Activated naive CD4-positive, alpha-beta T cell treated with anti-CD3 and anti-CD28 coated beads, Interleukin-2, amount 50 U/mL, for 16 hours (primary cell): ENCODE results near the gene FBXW11.
"Not testable (repeated sequence)": the region's sequence is repeated elsewhere in the genome, so short reads cannot be mapped to it uniquely, and the experiment has no call there.

Source experiments
- DNase-seq: peaks from one replicate; pipeline ENCODE4 v3.0.0-alpha.2; 2020

The FBXW11 gene

GRCh38 chr5:171980792-171981191 is 25.6 kb downstream of the FBXW11 start:
- no peak for DNase-seq

DNA sequence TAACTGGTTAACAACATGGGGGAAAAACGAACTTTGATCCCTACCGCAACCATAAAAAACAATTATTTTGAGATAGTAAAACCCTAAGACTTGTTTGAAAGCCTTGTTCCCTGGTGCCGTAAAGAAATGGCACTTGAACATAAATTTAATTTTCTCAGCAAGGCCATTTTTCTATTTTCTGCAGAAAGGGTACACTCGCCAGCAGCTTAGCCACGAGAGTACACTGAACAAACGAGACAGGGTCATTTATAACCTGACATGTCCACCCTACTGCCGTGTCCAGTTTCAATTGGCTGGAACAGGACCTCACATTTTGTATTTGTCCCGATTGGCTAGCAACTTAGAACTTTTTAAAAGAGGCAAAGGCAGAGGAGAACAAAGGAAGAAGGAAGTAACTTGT is 26.8 kb downstream of the FBXW11 start:
- DNase-seq, result no peak

DNA sequence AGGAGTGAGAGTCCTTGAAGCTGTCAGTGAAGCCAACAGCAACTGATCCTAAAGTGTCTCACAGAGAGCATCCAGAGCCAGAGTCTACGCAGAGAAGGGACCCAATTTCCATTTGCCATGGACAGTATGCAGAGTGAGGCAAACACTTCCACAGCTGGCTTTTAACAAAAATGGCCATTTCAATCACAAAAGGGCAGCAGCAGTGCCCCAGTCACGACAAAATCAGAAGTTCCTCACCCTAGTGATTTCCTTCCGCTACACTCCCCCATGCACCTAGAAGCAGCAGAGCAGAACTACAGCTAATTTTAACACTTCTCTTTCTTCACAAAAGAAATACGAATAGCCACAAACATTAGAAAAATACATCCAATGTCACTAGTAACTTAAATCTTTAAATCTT is 27.9 kb downstream of the FBXW11 start:
- no peak for DNase-seq

DNA sequence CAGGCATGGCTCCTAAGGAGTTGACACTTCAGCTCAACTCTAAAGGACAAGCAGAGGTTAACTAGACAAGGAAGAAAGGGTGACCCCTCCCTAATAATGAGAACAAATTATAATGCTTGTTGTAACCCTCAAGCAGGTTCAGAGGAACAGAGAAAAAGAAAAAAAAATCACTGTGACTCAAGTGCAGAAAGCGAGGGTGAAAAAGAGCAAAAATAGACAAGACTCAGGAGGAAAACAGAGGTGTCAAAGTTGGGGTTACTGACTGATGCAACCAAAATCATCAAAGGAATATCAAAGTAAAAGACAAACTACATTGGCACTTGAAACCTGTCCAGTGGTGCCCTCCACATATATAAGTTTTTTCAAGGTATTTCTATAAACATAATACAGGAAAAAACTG is 28.4 kb downstream of the FBXW11 start:
- DNase-seq, result no peak

GRCh38 chr5:171977244-171977950 is 29.0 kb downstream of the FBXW11 start:
- not testable (repeated sequence) for DNase-seq

- no peak for DNase-seq
Observed at GRCh38 chr5:171975877-171976667, 30.4 kb downstream of the FBXW11 start.

DNA sequence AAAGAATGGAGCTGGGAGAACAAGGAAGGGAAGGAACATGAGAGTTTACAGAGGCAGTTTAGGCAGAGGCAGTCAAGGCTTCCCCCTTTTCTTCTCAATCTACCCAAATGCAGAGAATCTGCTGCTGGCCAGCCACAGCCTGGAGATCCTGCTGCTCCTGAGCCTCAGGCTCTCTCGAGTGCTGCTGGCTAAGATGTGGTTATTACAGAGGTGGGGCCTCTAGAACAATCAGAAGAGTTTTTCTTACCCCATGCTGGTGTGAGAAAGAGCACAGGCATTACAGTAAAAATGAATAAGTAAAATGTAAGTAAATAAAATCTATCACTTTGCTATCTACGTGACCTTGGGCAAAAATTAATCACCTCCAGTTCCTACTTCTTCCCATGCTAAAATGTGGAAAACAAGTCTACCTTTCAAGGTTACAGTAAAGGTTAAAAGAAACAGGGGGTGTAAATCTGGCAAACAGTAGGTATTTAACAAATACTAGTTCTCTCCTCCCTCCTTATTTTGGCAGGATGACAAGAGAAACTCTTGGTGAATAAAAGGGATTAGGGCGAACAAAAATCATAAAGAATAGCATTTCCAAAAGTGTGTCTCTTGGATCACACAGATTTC is 31.1 kb downstream of the FBXW11 start:
- no peak for DNase-seq

DNA sequence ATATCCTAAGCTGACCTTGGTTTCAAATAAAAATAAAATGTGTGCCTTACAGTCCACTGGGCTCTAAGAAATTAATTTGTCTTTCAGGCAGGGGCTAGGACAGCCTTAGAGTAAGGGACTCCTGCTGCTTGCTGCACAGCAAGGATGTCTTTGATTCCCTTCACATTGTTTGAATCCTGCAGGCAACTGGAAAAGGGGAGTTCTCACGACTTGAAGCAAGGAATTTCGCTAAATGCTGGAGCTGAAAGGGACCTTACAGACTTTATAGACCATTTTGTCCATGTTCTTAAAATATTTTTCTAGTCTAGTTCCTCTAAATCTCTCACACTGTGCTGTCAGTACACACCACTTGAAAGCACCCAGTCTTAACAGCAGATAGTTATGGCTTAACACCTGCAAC is 35.6 kb downstream of the FBXW11 start:
- no peak for DNase-seq

GRCh38 chr5:171969288-171969880 is 37.1 kb downstream of the FBXW11 start:
- no peak for DNase-seq

- DNase-seq, result no peak
Observed at GRCh38 chr5:171968531-171968930, 37.9 kb downstream of the FBXW11 start.

GRCh38 chr5:171966964-171967363 is 39.5 kb downstream of the FBXW11 start:
- no peak for DNase-seq

GRCh38 chr5:171966270-171966669 is 40.2 kb downstream of the FBXW11 start:
- no peak for DNase-seq

DNA sequence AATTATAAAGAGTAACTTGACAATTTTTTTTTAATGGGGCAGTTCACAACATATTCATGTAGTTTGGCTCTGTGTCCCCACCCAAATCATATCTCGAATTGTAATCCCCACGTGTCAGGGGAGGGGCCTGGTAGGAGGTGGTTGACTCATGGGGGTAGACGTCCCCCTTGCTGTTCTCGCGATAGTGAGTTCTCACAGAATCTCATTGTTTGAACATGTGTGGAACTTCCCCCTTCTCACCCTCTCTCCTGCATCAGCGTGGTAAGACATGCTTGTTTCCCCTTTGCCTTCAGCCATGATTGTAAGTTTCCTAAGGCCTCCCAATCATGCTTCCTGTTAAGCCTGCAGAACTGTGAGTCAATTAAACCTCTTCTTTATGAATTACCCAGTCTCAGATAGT is 40.7 kb downstream of the FBXW11 start:
- peak; percentile 38 for DNase-seq

DNA sequence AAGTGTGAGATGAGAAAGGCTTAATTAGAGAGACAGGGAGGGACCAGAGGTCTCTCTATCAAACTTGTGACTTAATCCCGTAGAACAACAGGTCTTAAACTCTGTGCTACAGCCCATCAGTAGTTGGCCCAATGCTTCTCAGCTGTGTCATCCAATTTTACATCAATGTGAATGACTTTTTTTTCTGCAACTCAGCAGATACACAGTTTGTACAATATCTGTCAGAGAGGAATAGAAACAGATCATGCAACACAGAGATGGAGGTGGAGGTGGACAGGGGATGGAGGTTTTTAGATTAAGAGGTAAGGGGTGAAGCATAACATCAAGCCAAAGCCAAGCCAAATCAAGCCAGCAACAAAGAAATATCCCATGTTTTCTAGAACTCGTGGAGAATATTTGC is 43.0 kb downstream of the FBXW11 start:
- DNase-seq, result no peak

DNA sequence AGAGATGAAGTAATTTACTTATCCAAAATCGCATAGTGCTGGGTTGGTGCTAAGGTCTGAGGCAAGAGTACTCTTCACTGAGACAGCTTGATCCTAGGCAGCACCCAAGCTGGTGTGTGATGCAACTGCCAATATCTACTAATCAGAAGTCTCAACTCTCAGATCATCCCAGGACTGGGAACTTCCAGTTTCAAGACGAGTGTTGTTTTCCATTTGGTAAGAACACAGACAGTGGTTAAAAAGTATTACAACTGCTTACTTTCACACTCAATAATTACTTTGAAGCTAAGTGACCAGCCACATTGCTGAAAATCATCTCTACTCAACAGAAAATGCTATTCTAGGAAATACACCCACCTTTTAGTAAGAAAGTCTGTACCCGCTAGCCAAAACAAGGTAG is 45.3 kb downstream of the FBXW11 start:
- DNase-seq, result peak; percentile 35

DNA sequence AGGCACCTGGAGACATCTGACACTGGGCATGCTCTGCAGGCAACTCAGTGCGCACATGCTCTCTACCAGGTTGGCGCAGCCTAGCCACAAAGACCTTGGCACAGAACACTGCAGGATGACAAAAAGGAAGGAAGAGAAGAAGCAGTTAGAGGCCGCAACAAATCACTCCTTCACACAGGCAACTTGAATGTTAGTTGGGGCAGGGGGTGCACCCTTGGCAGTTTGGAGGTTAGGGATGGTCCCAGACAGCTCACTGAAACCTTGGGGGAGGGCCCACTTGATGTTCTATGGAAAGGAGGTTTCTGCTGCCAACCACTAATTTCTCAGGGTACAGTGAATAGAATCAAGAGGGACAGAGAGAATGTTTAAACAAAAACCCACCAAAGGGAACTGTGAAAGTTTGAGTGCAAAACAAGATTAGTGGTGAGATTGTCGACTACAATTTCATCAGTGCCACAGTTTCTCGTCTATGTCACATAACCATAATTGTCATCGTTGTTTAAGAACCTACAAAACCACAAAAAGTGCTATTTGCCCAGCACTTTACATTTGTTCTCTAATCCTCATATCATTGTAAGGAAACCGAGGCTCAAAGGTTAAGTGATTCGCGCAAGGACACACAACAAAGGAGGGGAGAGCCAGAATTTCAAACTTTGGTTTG is 48.7 kb downstream of the FBXW11 start:
- peak; percentile 46 for DNase-seq

DNA sequence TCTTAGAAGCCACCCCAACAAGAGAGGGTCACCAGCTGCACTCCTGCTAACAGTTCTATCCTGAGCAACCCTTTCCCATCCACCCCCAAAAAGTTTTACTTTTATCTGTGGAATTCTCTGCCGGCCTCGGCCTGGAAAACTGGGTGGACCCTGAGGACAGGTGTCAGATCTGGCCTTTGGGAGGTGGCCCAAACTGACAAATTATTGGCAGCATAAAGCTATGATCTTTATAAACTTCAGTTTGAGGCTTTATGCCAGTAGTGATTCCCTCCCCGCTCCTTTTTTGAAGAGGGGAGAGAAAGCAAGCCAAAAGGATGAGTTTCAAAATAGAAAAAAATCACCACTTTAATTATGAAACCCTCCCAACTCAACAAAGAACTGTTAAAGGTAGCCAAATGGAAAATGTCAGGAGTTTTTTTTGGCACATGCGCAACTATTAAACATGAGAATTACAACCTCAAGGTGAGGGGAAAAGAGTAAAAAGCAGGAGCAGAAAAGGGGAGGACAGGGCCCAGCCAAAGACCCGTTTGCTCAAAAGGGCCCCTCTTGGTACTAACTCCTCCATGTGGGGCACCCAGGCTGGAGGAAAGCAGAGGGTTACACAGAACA is 49.4 kb downstream of the FBXW11 start:
- DNase-seq, result no peak

GRCh38 chr5:171956314-171956713 is 50.1 kb downstream of the FBXW11 start:
- no peak for DNase-seq

GRCh38 chr5:171955761-171956160 is 50.7 kb downstream of the FBXW11 start:
- DNase-seq, result no peak

DNA sequence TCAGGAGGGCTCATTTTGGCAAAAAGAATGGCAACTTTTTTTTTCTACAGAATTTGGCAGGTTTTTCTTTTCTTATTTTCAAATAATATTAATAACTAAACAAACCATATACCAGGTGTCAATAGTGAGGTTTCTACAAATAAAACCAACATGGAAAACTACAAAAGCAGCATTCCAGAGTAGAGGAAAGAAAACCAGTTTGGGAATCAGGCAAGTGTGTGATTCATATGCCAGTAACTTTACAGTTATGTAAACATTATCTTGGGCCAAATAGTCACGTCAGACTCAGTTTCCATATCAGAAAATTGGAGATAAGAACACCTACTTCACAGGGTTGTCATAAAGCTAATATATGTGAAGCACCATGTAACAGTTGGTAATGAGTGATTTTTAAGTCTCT is 51.7 kb downstream of the FBXW11 start:
- no peak for DNase-seq

DNA sequence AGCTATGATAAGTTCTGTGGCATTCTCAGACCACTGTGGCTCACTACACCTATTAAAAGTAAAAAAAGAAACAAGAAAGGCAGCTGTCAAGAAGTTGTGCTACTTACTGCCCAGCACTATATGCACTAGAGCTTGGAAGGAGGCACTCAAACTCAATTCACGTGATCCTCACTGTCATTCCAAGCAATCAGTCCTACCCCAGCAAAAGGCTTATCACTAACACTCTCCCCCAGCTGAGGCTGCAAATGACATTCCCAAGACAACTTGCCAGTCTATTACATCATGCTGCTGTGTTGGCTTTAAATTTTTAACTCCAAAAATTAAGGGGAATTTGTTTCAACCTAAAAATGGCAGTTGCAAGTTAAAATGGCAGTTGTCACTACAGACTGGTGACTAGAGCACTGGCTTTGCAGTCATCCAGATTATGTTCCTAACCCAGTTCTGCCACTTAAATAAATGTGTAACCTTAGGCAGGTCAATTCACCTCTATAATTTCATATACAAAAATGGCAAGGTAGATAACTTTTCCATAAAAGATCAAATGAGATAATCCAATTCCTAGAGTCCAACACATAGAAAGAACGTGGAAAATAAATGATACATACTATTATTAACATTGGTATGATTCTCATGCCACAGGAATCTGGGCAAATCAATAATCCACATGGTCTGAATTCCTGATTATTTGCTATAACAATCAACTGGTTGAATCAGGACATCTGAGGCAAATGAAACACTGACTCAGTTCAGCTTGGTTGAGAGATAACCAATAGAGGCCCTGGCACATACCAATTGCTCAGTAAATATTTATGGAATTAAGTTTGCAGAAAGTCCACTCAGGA is 52.4 kb downstream of the FBXW11 start:
- DNase-seq, result no peak

DNA sequence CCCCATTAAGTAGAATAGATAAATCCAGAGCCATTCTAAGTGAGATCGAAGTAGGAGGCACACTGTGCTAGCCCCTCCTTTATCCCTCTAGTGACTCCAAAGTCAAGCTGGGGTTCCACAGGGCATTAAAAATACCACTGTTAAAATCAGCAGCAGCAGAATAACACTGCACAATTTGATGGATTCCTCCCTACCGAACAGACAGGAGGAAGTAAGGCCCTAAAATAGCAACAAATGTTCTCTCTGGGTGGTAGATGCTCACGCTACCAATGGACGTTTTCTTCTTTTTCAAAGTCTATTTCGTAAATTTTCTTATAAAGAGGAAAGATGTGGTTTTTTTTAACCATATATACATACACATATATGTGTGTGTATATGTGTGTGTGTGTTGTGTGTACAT is 54.4 kb downstream of the FBXW11 start:
- no peak for DNase-seq
